NCI-H2107 treated with DMSO at 0.1 percent for 48 hours (cell line): ENCODE results near the gene LEKR1.
"Not testable (repeated sequence)": the region's sequence is repeated elsewhere in the genome, so short reads cannot be mapped to it uniquely, and the experiment has no call there.

Experiments
- DNase-seq: peaks from one replicate; lab custom pipeline; 2025; ENCODE audit not compliant: unreplicated experiment; lab: John Stamatoyannopoulos, UW

LEKR1 gene

GRCh38 chr3:156897851-156898250 lies 71.7 kb downstream of the LEKR1 start:
- DNase-seq: not testable (repeated sequence)

GRCh38 chr3:156898296-156898880 lies 72.2 kb downstream of the LEKR1 start:
- no peak for DNase-seq

- DNase-seq: no peak
Measured at GRCh38 chr3:156899951-156900350, 73.8 kb downstream of the LEKR1 start.

GRCh38 chr3:156902916-156903315 lies 76.8 kb downstream of the LEKR1 start:
- DNase-seq: no peak

- DNase-seq: no peak
Measured at GRCh38 chr3:156906275-156906674, 80.1 kb downstream of the LEKR1 start.

- DNase-seq: no peak
Measured at GRCh38 chr3:156908398-156908797, 82.2 kb downstream of the LEKR1 start.

- DNase-seq: no peak
Measured at GRCh38 chr3:156910022-156910421, 83.9 kb downstream of the LEKR1 start.

- DNase-seq: not testable (repeated sequence)
Measured at GRCh38 chr3:156910831-156911230, 84.7 kb downstream of the LEKR1 start.

- DNase-seq: not testable (repeated sequence)
Measured at GRCh38 chr3:156914300-156914699, 88.1 kb downstream of the LEKR1 start.

GRCh38 chr3:156915372-156915771 lies 89.2 kb downstream of the LEKR1 start:
- no peak for DNase-seq

- DNase-seq: no peak
Measured at GRCh38 chr3:156918746-156919145, 92.6 kb downstream of the LEKR1 start.

- DNase-seq: no peak
Measured at GRCh38 chr3:156919818-156920217, 93.7 kb downstream of the LEKR1 start.

- DNase-seq: no peak
Measured at GRCh38 chr3:156920399-156920798, 94.2 kb downstream of the LEKR1 start.

GRCh38 chr3:156923349-156923748 lies 97.2 kb downstream of the LEKR1 start:
- DNase-seq: no peak

GRCh38 chr3:156938724-156939123 lies 112.6 kb downstream of the LEKR1 start:
- DNase-seq: no peak

GRCh38 chr3:156939315-156939714 lies 113.2 kb downstream of the LEKR1 start:
- no peak for DNase-seq

- DNase-seq: no peak
Measured at GRCh38 chr3:156941311-156941710, 115.2 kb downstream of the LEKR1 start.

- DNase-seq: no peak
Measured at GRCh38 chr3:156948402-156949210, 122.5 kb downstream of the LEKR1 start.

- no peak for DNase-seq
Measured at GRCh38 chr3:156952011-156952410, 125.9 kb downstream of the LEKR1 start.

GRCh38 chr3:156957715-156958114 lies 131.6 kb downstream of the LEKR1 start:
- no peak for DNase-seq

GRCh38 chr3:156963096-156963495 lies 136.9 kb downstream of the LEKR1 start:
- no peak for DNase-seq

GRCh38 chr3:156964577-156964976 lies 138.4 kb downstream of the LEKR1 start:
- no peak for DNase-seq

GRCh38 chr3:156966349-156966748 lies 140.2 kb downstream of the LEKR1 start:
- DNase-seq: not testable (repeated sequence)
